HG03045 (cell line): Measurements from ENCODE around the gene TNFSF10.
"Not testable (repeated sequence)": the region's sequence is repeated elsewhere in the genome, so short reads cannot be mapped to it uniquely, and the experiment has no call there.

Experiments used
- ATAC-seq: cut with Tn5 transposase; IDR thresholded peaks from one replicate; pipeline ENCODE4 v1.9.1; 2021; ENCODE audit warnings: mild to moderate bottlenecking, moderate library complexity; ENCODE audit not compliant: unreplicated experiment

Gene TNFSF10

DNA sequence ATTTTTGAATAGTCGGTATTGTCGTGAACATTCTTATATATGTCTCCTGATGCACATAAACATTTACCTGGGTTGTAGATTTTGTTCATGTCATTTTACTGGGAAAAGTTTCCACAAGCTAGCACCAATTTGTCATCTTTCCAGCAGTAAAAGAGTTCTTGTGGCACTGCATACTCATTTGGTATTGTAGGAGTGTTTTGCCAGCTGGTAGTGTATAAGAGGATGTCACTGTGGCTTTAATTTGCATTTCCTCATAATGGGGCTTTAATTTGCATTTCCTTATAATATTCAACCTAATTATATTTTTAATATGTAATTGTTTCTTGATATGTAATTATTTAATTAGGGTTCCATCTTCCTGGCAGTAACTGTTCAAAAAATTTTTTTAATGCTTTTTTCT, 21.2 kb upstream of the TNFSF10 start:
- ATAC-seq, result no peak

DNA sequence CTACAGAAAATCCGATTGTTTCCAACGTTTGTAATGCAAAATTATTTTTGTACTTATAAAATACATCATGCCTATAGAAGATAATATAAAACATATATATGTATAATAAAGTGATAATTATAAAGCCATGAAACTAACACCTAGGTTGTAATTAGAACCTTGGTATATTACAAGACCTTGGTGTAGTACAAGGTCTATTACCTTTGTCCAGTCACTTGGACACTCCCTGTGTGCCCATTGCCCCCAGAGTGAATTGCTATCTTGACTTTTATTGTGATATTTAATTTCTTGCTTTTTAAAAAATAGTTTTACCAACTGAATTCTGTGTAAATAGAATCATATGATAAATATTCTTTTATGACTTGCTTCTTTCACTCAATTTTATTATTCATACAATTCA, 20.7 kb upstream of the TNFSF10 start:
- no peak for ATAC-seq

DNA sequence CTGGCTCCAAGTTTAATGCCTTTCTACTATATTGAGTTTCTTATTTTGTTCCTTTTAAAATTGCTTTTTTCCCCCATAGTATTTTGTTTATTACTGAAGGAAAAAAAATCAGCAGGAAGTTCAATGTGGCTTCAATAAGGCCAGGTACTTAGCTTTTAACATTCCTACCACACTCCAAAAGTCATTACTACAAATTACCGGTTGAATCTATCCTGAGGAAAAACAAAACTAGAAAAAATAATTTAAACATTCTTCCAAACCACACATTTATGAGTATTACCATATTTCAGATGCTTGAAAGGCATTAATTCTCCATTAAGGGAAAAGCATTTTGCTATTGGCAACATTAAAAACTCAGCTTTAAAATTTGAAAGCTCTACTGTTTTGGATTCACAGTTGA, 20.2 kb upstream of the TNFSF10 start:
- no peak for ATAC-seq

DNA sequence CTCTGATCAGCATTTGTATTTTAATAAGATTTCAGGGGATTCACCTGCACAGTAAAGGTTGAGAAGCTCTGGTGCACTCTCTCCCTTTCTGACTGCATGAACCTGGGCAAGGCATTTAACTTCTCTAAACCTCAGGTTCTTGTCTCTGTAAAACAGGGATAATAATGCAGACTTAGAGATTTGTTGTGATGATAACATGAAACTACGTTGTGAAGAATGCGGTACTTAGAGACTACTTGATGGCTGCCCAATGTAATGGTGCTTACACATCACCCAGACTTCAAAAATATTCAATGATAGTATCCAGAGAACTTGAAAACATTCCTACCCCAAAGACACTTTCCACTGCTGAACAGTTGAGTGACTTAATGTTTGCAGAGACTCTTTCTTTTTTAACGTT, 19.8 kb upstream of the TNFSF10 start:
- no peak for ATAC-seq

DNA sequence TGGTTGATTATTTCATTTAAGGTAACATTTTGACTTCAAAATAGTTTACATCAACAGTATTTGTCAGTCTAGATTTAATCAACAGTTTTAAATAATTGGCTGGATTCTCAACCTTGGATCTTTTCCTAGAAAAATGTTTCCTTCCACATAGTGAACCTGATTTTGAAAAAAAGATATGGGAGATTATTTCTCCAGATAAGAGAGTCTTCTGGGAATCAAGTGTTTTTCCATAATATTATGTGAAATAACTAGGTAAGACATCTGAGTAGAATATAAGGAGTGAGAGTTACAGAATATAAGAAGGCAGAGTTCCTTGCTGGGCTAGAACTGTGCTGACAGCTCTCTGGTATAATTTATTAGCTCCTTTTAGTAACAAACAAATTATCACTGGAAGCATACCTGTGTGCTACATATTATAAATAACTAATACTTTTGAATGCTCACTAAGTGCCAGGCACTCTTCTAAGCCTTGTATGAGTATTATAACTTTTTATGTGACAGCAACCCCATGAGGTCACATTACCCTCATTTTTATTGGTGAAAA, 18.8 kb upstream of the TNFSF10 start:
- no peak for ATAC-seq

DNA sequence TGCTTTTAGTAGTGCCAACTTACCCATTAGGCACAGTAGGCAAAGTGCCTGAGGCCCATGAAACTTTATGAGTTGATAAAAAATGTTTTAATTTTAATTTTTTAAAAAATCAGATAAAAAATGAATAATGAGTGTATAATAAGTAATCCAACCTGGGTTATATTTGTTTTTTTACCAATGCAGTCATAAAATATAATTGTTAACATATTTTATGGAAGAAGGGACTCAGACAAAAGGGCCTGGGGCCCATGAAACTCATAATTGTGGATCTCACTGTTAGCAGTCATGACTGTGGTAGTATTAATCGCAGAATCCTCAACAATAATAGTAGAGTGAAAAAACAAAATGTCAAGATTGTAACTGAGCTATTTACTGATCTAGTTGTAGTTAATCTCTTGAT, 16.8 kb upstream of the TNFSF10 start:
- no peak for ATAC-seq

DNA sequence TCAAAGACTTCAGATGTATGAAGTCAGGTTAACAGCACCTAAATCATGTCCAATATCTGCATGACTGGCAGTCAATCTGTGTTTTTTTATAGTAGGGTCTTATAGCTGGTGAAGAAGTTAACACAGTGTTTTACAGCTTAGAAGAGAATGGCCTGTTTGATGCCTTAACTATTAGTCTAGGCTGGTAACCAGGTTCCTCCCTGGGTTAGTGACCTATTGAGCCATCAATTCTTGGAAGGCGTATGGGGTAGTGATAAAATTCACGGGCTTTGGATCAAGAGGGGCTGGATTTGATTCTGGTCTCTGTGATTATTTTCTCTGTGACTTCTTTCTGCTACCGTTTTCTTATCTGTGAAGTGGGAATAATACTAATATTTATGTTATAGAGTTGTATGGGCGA, 16.0 kb upstream of the TNFSF10 start:
- ATAC-seq, result no peak

DNA sequence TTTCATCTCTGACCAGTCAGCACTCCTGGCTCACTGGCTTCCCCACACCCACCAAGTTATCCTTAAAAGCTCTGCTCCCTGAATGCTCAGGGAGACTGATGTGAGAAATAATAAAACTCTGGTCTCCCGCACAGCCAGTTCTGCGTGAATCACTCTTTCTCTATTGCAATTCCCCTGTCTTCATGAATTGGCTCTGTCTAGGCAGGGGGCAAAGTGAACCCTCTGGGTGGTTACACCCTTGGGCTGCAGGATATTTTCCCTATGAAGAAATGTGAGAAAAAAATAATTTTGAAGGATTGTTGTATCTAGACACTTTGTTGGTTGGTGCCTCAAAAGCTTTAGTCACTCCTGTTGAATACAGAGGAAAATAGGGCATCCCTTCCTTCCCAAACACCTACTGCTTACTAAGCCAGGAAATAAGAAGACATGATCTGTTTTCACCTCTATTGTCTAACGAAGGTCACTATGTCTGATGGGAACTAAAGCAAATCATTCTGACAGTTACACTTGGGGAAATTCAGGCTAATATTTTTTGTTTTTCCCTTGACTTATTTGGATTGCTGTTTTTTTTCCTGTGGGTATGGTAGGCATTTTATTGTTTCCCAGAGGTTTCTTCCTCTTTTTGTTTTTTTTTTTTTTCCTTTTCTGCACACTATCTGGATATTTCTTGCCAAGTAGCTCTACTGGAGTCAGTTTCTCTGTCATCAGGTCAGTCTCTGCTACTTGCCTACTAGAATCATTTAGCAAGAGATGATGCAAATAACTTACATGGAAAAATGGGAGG, 15.3 kb upstream of the TNFSF10 start:
- ATAC-seq, result no peak

DNA sequence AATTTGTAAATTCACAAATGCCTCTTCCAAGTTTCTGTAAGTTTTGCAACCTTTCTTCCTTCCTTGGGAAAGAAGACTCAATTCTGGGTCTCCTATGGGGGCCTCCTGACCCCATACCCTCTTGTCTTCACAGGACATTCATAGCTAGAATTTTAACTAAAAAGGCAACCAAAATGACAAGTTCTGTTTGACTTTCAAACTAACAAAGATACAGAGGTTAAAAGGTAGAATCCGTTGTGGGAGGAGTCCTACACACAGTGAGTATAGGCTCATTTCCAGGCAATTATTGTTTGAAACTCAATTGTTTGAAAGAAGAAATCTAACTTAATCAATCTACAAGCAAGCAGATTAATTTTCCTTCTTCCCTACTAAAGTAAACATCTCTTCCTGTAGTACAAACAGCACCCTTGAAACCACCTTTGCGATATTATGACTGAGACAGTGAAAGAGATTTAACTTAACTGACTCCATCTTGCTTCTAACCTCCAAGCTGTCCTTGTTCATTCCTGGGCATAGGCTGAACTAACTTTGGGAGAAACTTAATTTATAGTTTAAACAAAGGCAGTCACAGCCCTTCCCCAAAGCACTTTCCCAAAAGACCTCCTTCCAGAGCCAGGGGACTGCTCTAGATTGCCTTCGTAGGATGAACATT, 14.4 kb upstream of the TNFSF10 start:
- no peak for ATAC-seq

DNA sequence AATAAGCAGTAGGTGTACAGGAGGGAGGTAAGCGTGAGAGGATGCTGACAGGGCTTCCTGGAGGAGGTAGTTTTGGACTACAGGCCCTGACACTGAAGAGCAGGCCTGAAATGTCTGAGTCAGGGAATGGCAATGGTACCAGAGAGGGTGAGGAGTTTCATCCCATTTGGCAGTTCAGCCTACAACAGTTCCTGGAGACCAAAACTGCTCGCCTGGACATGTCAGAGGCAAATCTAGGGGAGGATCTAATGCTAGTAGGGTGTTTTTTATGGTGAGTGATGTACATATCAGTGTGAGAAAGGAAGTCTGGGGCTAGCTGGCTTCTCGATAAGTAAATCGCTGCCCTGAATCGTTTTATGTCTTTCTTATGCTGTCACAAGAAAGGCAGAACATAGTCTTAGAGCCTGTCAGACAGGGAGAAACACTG, 13.8 kb upstream of the TNFSF10 start:
- ATAC-seq, result no peak

DNA sequence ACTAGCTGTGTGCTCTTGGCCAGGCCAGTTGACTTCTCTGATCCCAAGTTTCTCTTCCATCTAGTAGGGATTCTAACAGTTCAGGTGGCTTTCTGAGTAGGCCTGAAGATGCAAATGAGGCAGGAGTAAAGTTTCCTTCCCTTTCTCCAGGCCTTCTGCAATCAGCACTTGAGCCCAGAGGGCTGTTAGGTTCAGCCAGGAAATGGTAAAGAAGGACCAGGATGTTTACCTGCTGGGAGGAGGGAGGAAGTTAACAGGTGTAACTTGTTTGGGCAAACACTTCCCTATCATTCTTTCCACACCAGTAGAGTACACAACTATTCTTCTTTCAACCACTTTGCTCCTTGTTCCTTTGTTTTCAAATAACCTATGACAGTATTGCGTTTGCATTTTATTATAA, 13.3 kb upstream of the TNFSF10 start:
- no peak for ATAC-seq

DNA sequence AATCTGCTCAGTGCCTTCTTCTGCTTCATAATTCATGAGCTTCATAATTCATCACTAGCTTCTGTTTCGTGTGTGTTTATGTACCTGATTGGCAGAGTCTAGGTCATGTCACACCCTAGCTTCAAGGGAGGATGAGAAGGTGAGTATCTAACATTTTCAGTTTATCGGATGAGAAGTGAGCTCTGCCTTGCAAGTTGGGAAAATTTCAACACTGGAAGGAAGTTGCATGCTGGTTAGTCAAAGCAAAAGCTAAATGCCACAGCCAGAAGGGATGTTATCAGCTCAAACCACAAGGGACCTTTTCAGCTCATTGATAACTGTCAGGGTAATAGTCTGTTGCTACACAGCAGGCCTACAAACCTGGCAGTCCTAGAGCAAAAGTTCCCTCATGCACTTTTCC, 7.3 kb upstream of the TNFSF10 start:
- ATAC-seq, result no peak

DNA sequence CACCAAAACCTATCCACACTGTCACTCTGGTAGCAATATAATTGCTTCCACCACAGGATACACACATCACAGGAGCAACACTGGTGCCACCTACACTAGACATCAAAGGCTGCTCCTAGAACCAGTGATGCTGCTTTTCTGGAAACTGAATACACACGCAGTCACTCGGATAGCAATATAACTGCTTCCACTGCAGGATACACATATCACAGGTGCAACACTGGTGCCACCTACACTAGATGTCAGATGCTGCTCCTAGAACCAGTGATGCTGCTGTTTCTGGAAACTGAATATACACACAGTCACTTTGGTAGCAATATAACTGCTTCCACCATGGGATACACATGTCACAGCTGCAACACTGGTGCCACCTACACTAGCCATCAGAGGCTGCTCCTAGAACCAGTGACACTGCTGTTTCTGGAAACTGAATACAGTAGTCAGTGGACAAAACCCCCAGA, 6.9 kb upstream of the TNFSF10 start:
- no peak for ATAC-seq

DNA sequence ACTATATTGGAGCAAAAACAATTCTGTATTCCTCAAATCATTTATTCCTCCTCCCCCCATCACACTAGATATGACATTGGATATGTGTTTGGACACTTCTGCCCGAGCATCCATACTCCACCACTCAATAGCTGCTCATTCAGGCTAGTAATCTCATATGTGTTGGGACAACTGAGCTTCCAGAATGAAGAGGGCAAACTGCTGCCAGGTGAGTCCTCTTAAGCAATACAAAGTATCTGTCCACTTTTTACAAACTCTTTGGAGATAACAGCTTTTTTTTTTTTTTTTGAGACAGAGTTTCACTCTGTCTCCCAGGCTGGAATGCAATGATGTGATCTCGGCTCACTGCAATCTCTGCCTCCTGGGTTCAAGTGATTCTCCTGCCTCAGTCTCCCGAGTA, 5.4 kb upstream of the TNFSF10 start:
- ATAC-seq, result no peak

DNA sequence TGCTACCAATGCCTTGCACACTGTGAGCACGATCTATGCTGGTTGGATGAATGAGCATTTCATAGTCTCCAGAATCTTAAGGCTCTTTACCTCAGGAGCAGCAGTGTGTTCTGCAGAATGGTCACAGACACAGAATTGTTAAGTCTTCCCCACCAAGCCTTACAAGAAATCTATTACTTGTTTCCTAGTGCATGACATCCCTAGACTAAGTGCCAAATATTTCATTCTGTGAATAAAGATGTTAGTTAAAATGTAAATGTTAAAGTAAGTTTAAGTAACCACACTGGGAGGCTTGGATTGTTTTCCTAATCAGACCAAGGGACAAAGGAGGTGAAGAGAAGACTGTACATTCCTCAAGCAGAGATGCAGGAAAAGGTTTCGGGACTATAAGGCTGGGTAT, 4.1 kb upstream of the TNFSF10 start:
- ATAC-seq, result no peak

DNA sequence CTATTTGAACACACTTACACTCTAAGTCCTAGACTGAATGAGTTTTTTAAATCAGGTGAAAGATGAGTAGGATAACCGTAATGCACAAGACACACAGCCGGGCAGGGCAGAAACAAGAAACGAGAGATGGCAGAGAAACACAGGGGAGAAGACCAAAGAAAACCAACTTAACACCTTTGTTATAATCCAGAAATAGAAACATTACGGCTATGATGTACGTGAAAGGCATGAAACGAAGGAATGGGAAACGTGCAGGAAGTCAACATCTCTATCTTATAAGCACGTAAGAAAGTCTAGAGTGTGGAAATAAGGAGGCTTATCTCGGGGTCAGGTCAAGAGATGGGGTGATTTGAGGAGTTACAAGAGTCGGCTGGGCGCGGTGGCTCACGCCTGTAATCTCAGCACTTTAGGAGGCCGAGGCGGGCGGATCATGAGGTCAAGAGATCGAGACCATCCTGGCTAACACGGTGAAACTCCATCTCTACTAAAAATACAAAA, 1.9 kb upstream of the TNFSF10 start:
- ATAC-seq, result no peak

DNA sequence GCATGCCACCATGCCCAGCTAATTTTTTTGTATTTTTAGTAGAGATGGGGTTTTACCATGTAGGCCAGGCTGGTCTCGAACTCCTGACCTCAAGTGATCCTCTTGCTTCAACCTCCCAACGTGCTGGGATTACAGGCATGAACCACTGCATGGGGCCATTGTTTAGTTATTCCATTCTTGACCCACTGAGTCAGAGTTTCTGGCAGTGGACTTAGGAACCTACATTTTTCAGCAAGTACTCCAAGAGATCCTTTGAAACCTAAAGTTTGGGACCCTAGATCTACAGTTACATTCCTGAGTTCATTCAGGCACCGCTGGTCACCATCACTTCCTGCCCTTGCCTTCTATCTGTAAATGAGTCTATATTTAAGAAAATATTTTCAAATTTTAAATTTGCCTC, 1.4 kb upstream of the TNFSF10 start:
- ATAC-seq, result no peak

DNA sequence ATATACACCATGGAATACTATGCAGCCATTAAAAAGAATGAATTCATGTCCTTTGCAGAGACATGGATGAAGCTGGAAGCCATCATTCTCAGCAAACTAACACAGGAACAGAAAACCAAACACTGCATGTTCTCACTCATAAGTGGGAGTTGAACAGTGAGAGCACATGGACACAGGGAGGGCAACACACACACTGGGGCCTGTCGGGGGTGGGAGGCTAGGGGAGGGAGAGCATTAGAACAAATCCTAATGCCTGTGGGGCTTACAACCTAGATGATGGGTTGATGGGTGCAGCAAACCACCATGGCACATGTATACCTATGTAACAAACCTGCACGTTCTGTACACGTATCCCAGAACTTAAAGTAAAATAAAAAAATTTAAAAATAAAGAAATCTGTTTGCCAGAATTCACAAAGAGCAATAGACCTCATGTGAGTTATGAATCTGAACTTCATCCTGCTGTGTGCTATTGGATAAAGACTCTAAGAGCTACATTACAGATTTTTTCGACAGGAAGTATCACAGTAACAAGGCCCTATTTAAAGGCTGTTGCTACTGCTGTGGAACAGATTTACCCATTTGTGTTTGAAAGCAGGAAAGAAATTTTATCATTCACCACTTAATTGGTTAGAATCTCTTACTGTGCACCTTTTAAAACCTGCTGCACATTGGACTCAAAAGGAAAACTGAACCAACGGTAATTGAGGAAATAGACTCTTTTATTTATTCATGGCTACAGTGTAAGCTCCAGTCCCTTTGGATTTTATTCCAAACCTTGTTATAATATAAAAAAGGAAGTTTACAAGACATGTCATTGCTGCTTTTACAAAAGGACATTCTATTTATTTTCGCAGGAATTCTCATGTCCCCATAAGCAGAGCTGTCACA, 1.1 kb downstream of the TNFSF10 start:
- ATAC-seq, result not testable (repeated sequence)

DNA sequence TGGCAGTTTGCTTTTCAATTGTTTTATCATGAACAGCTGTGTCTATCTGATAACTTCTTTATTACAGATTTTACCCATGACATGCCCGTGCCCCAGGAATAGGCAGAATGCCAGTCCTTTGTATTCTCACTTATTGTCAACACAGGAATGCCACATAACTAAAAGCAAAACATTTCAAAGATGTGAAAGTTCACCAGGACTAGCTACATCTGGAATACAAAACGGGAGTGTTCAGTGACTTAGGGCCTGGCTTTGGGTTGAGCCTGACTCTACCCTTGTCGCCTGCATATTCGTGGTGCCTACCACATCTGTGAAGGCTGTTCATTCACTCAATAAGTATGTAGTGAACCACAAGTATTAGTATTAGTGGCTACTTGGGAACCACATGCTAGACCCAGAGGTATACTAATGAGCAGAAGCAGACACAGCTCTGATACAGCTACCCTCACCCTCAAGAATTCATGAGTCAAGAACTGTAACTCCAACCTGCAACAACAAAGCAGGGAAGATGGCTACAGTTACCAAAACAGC, 2.9 kb downstream of the TNFSF10 start:
- ATAC-seq, result peak; percentile 55

DNA sequence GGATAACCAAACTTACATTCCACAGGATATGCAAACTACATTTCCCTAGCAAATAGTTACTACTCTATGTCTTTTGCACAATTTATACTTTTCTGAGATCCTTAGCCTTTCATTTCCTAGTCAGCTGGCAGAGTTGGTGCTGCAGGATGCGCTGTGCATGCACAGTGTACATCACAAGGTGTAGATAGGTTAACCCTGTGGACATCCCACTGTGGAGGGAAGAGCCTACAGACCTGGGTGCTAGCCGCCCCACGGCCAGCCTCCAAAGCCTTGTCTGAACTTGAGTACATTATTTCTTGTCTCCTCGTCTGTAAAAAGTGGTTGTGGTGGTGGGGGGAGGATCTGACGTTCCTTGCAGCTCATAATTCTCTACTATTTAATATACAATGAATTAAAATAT, 3.5 kb downstream of the TNFSF10 start:
- no peak for ATAC-seq
